ENCODE measurements around the gene UPK1A. TPM values are rescaled to one million over a fixed set of nuclear protein-coding genes. Genes with fewer than 3 reads are reported as not detected.

Gene UPK1A
- total RNA-seq, 4 donors from 2014 or later: 5.1 to 45.2 (median 16.5) TPM

DNA sequence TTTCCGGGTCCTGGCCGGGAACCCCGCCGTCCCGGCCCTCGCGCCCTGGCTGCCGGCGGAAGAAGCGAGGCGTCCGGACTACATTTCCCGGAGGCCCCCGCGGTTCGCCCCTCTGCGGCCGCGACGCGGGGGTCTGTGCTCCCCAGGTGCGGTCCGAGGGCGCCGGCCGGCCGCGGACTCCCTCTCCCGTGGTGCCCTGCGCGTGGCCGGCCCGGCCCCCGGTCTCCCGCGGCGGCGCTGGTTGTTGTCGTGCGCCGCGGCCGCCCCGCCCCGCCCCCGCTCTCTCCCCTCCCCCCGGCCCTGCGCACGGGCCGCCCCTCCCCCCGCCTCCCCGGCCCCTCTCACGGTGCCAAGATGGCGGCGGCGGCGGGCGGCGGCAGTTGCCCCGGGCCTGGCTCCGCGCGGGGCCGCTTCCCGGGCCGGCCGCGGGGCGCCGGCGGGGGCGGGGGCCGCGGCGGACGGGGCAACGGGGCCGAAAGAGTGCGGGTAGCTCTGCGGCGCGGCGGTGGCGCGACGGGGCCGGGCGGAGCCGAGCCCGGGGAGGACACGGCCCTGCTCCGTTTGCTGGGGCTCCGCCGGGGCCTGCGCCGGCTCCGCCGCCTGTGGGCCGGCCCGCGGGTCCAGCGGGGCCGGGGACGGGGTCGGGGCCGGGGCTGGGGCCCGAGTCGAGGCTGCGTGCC, 51.5 kb downstream of the UPK1A start, which contains the start of gene KMT2B:
TSS of gene KMT2B (plus strand) at position 339 of the 680 bp plus-strand sequence. CDS start at position 355, 16 bp downstream.
- WGBS, 2 donors: 1% methylated on average over 30 to 43 of the region's 109 CpGs
- intact Hi-C loops (cut with DNase I; ENCODE audit: low total_unique reads): no loop called here
- no peak for TF ChIP-seq POLR2A (IDR thresholded peaks at IDR 0.05)
- TF ChIP-seq, protein P1, sequence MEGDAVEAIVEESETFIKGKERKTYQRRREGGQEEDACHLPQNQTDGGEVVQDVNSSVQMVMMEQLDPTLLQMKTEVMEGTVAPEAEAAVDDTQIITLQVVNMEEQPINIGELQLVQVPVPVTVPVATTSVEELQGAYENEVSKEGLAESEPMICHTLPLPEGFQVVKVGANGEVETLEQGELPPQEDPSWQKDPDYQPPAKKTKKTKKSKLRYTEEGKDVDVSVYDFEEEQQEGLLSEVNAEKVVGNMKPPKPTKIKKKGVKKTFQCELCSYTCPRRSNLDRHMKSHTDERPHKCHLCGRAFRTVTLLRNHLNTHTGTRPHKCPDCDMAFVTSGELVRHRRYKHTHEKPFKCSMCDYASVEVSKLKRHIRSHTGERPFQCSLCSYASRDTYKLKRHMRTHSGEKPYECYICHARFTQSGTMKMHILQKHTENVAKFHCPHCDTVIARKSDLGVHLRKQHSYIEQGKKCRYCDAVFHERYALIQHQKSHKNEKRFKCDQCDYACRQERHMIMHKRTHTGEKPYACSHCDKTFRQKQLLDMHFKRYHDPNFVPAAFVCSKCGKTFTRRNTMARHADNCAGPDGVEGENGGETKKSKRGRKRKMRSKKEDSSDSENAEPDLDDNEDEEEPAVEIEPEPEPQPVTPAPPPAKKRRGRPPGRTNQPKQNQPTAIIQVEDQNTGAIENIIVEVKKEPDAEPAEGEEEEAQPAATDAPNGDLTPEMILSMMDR (IDR thresholded peaks at IDR 0.05): no peak
- no peak for DNase-seq (ENCODE audit: low spot score in 2 of 2)
- H3K4me3 ChIP-seq (ENCODE audit: low read depth, poor library complexity, severe bottlenecking): peak within 1 kb of the TSS; percentile 67

DNA sequence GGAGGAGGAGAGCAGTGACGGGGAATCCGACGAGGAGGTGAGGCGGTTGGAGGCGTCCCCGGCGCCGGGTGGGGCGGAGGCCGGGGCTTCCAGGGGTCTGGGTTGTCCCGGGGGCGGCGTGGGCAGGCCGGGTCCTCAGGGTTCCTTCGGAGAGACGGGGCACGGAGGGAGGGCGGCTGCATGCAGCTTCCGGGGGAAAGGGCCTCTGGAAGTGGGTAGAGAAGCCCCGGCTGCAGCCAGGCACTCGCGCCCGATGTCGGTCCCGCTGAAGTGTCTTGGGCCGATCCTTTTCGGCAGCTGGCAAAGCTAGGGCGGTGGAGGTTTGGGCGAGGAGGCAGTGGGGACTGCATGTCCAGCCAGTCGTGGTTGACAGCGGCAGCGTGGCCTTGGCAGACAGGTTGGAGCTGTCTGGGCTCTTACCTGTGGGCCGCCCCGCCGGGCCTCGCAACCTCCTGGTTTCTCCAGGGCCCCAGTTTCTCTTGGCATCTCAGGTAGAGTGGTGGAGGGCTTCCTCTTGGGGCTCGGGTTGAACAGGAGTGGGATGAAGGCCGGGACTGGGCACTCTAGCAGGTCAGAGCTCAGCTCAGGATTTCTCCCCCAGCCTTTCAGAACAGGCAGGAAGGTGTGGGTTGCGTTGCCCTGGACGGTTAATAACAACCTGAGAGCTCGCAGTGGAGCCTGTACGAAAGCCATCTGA, 52.2 kb downstream of the UPK1A start:
- DNase-seq (ENCODE audit: low spot score in 2 of 2): no peak
- 2% methylated on average over 31 to 37 of the region's 42 CpGs for WGBS, 2 donors
- peak overlapping the region; percentile 67 for H3K4me3 ChIP-seq (ENCODE audit: low read depth, poor library complexity, severe bottlenecking)
- TF ChIP-seq POLR2A (IDR thresholded peaks at IDR 0.05): no peak
- TF ChIP-seq, protein P1 (IDR thresholded peaks at IDR 0.05): no peak
- intact Hi-C loops (cut with DNase I; ENCODE audit: low total_unique reads): no loop called here

DNA sequence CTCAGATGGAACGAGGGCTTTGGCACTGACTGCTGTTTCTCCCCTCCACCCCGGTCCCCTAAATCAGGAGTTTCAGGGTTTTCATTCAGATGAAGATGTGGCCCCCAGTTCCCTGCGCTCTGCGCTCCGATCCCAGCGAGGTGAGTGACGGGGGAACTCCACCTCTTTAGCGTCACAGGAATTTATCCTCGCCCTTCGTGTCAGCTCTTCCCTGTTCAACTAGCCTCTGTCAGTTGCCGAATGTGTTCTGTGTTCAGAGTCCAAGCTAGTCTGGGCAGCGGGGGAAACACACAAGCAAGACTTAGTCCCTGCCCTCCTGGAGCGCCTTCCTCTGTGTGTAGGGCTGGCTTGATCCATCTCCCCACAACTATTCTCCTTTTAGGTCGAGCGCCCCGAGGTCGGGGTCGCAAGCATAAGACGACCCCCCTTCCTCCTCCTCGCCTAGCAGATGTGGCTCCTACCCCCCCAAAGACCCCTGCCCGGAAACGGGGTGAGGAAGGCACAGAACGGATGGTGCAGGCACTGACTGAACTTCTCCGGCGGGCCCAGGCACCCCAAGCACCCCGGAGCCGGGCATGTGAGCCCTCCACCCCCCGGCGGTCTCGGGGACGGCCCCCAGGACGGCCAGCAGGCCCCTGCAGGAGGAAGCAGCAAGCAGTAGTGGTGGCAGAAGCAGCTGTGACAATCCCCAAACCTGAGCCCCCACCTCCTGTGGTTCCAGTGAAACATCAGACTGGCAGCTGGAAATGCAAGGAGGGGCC, 53.3 kb downstream of the UPK1A start:
- DNase-seq (ENCODE audit: low spot score in 2 of 2): no peak
- no peak overlapping the region for H3K4me3 ChIP-seq (ENCODE audit: low read depth, poor library complexity, severe bottlenecking)
- intact Hi-C loops (cut with DNase I; ENCODE audit: low total_unique reads): no loop called here
- 88% methylated on average over 32 of the region's 32 CpGs for WGBS, 2 donors
- TF ChIP-seq POLR2A (IDR thresholded peaks at IDR 0.05): no peak
- TF ChIP-seq, protein P1 (IDR thresholded peaks at IDR 0.05): no peak

DNA sequence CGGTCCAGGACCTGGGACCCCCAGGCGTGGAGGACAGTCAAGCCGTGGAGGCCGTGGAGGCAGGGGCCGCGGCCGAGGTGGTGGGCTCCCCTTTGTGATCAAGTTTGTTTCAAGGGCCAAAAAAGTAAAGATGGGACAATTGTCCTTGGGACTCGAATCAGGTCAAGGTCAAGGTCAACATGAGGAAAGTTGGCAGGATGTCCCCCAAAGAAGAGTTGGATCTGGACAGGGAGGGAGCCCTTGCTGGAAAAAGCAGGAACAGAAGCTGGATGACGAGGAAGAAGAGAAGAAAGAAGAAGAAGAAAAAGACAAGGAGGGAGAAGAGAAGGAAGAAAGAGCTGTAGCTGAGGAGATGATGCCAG, 53.8 kb downstream of the UPK1A start:
- H3K4me3 ChIP-seq (ENCODE audit: low read depth, poor library complexity, severe bottlenecking): no peak overlapping the region

DNA sequence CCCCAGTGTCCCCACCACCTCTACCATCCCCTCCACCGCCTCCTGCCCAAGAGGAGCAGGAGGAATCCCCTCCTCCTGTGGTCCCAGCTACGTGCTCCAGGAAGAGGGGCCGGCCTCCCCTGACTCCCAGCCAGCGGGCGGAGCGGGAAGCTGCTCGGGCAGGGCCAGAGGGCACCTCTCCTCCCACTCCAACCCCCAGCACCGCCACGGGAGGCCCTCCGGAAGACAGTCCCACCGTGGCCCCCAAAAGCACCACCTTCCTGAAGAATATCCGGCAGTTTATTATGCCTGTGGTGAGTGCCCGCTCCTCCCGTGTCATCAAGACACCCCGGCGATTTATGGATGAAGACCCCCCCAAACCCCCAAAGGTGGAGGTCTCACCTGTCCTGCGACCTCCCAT, 54.3 kb downstream of the UPK1A start:
- DNase-seq (ENCODE audit: low spot score in 2 of 2): no peak
- intact Hi-C loops (cut with DNase I; ENCODE audit: low total_unique reads): no loop called here
- no peak overlapping the region for H3K4me3 ChIP-seq (ENCODE audit: low read depth, poor library complexity, severe bottlenecking)
- TF ChIP-seq POLR2A (IDR thresholded peaks at IDR 0.05): no peak
- TF ChIP-seq, protein P1 (IDR thresholded peaks at IDR 0.05): no peak
- WGBS, 2 donors: 80 to 83% methylated on average over 17 of the region's 17 CpGs

More for the DNA sequence above, 53.8 kb downstream of the UPK1A start:
- WGBS, 2 donors: 88% methylated on average over 9 of the region's 9 CpGs
- TF ChIP-seq POLR2A (IDR thresholded peaks at IDR 0.05): no peak
- TF ChIP-seq, protein P1 (IDR thresholded peaks at IDR 0.05): no peak
- no peak for DNase-seq (ENCODE audit: low spot score in 2 of 2)
- intact Hi-C loops (cut with DNase I; ENCODE audit: low total_unique reads): no loop called here
